Measurements from ENCODE around the gene XPR1.

The XPR1 gene

GRCh38 chr1:180859306-180859705 is 227.5 kb downstream of the XPR1 start:
- Mint-ChIP-seq H3K9me3 (no peaks in the 10 kb centered on the region), H3K27me3 (no peaks in the 10 kb centered on the region), H3K4me1 (no peaks in the 10 kb centered on the region), H3K27ac (no peak overlapping the region), H3K36me3 (peaks cover 10% of the 10 kb centered on the region), H3K4me3 (no peak overlapping the region)
- ATAC-seq = no peak

GRCh38 chr1:180860535-180860934 is 228.7 kb downstream of the XPR1 start:
- H3K4me3 Mint-ChIP-seq = no peak overlapping the region
- no peak overlapping the region for H3K27ac Mint-ChIP-seq
- no peaks in the 10 kb centered on the region for H3K4me1 Mint-ChIP-seq
- no peaks in the 10 kb centered on the region for H3K27me3 Mint-ChIP-seq
- H3K36me3 Mint-ChIP-seq = peaks cover 17% of the 10 kb centered on the region
- H3K9me3 Mint-ChIP-seq = no peaks in the 10 kb centered on the region
- ATAC-seq = no peak

- ATAC-seq = no peak
- peaks cover 7% of the 10 kb centered on the region for H3K36me3 Mint-ChIP-seq
- no peaks in the 10 kb centered on the region for H3K9me3 Mint-ChIP-seq
- H3K4me1 Mint-ChIP-seq = no peaks in the 10 kb centered on the region
- H3K27ac Mint-ChIP-seq = no peak overlapping the region
- H3K4me3 Mint-ChIP-seq = no peak overlapping the region
- H3K27me3 Mint-ChIP-seq = no peaks in the 10 kb centered on the region
Measured at GRCh38 chr1:180862305-180862704, 230.5 kb downstream of the XPR1 start.

- peaks cover 7% of the 10 kb centered on the region for H3K36me3 Mint-ChIP-seq
- H3K9me3 Mint-ChIP-seq = no peaks in the 10 kb centered on the region
- no peak overlapping the region for H3K4me3 Mint-ChIP-seq
- H3K4me1 Mint-ChIP-seq = no peaks in the 10 kb centered on the region
- no peak overlapping the region for H3K27ac Mint-ChIP-seq
- ATAC-seq = no peak
- no peaks in the 10 kb centered on the region for H3K27me3 Mint-ChIP-seq
Measured at GRCh38 chr1:180863158-180863775, 231.4 kb downstream of the XPR1 start.

GRCh38 chr1:180881806-180882509 is 250.1 kb downstream of the XPR1 start:
- no peak for ATAC-seq
- peaks cover 6% of the 10 kb centered on the region for H3K4me1 Mint-ChIP-seq
- H3K4me3 Mint-ChIP-seq = no peak overlapping the region
- H3K9me3 Mint-ChIP-seq = no peaks in the 10 kb centered on the region
- H3K27ac Mint-ChIP-seq = no peak overlapping the region
- peaks cover 19% of the 10 kb centered on the region for H3K36me3 Mint-ChIP-seq
- no peaks in the 10 kb centered on the region for H3K27me3 Mint-ChIP-seq

GRCh38 chr1:180884588-180885300 is 252.9 kb downstream of the XPR1 start:
- H3K36me3 Mint-ChIP-seq = peaks cover 25% of the 10 kb centered on the region
- peaks cover 26% of the 10 kb centered on the region for H3K4me1 Mint-ChIP-seq
- H3K9me3 Mint-ChIP-seq = peaks cover 2% of the 10 kb centered on the region
- peak overlapping the region; percentile 67 for H3K27ac Mint-ChIP-seq
- no peaks in the 10 kb centered on the region for H3K27me3 Mint-ChIP-seq
- peak overlapping the region; percentile 20 for H3K4me3 Mint-ChIP-seq
- ATAC-seq = peak; percentile 67

GRCh38 chr1:180886338-180886737 is 254.5 kb downstream of the XPR1 start:
- peaks cover 2% of the 10 kb centered on the region for H3K9me3 Mint-ChIP-seq
- no peak overlapping the region for H3K27ac Mint-ChIP-seq
- H3K27me3 Mint-ChIP-seq = no peaks in the 10 kb centered on the region
- peaks cover 19% of the 10 kb centered on the region for H3K36me3 Mint-ChIP-seq
- H3K4me1 Mint-ChIP-seq = peaks cover 28% of the 10 kb centered on the region
- H3K4me3 Mint-ChIP-seq = no peak overlapping the region
- ATAC-seq = no peak

- ATAC-seq = no peak
- Mint-ChIP-seq H3K27me3 (no peaks in the 10 kb centered on the region), H3K4me3 (no peak overlapping the region), H3K27ac (no peak overlapping the region), H3K9me3 (peaks cover 2% of the 10 kb centered on the region), H3K36me3 (peaks cover 15% of the 10 kb centered on the region), H3K4me1 (peaks cover 22% of the 10 kb centered on the region)
Measured at GRCh38 chr1:180887841-180888240, 256.0 kb downstream of the XPR1 start.

- ATAC-seq = peak; percentile 79
- H3K4me3 Mint-ChIP-seq = no peak overlapping the region
- no peak overlapping the region for H3K27ac Mint-ChIP-seq
- H3K27me3 Mint-ChIP-seq = no peaks in the 10 kb centered on the region
- H3K4me1 Mint-ChIP-seq = peaks cover 22% of the 10 kb centered on the region
- H3K36me3 Mint-ChIP-seq = peaks cover 9% of the 10 kb centered on the region
- H3K9me3 Mint-ChIP-seq = peaks cover 2% of the 10 kb centered on the region
Measured at GRCh38 chr1:180888870-180889269, 257.0 kb downstream of the XPR1 start.

GRCh38 chr1:180889325-180889724 is 257.5 kb downstream of the XPR1 start:
- H3K4me3 Mint-ChIP-seq = no peak overlapping the region
- H3K27me3 Mint-ChIP-seq = no peaks in the 10 kb centered on the region
- peaks cover 6% of the 10 kb centered on the region for H3K36me3 Mint-ChIP-seq
- H3K9me3 Mint-ChIP-seq = peaks cover 2% of the 10 kb centered on the region
- H3K4me1 Mint-ChIP-seq = peaks cover 22% of the 10 kb centered on the region
- no peak for ATAC-seq
- H3K27ac Mint-ChIP-seq = no peak overlapping the region

- H3K4me1 Mint-ChIP-seq = peaks cover 22% of the 10 kb centered on the region
- H3K27me3 Mint-ChIP-seq = no peaks in the 10 kb centered on the region
- no peak for ATAC-seq
- peaks cover 5% of the 10 kb centered on the region for H3K9me3 Mint-ChIP-seq
- H3K4me3 Mint-ChIP-seq = no peak overlapping the region
- peaks cover 11% of the 10 kb centered on the region for H3K36me3 Mint-ChIP-seq
- H3K27ac Mint-ChIP-seq = no peak overlapping the region
Measured at GRCh38 chr1:180892272-180892671, 260.4 kb downstream of the XPR1 start.

- Mint-ChIP-seq H3K4me1 (peaks cover 20% of the 10 kb centered on the region), H3K9me3 (peaks cover 5% of the 10 kb centered on the region), H3K4me3 (no peak overlapping the region), H3K36me3 (peaks cover 9% of the 10 kb centered on the region), H3K27ac (no peak overlapping the region), H3K27me3 (no peaks in the 10 kb centered on the region)
- ATAC-seq = no peak
Measured at GRCh38 chr1:180892675-180893074, 260.9 kb downstream of the XPR1 start.

GRCh38 chr1:180893614-180894013 is 261.8 kb downstream of the XPR1 start:
- no peak for ATAC-seq
- Mint-ChIP-seq H3K36me3 (peaks cover 5% of the 10 kb centered on the region), H3K27ac (no peak overlapping the region), H3K27me3 (no peaks in the 10 kb centered on the region), H3K4me3 (no peak overlapping the region), H3K9me3 (peaks cover 5% of the 10 kb centered on the region), H3K4me1 (peaks cover 14% of the 10 kb centered on the region)

- H3K4me3 Mint-ChIP-seq = no peak overlapping the region
- peaks cover 3% of the 10 kb centered on the region for H3K9me3 Mint-ChIP-seq
- peaks cover 15% of the 10 kb centered on the region for H3K27me3 Mint-ChIP-seq
- H3K27ac Mint-ChIP-seq = no peak overlapping the region
- H3K4me1 Mint-ChIP-seq = no peaks in the 10 kb centered on the region
- H3K36me3 Mint-ChIP-seq = peaks cover 5% of the 10 kb centered on the region
- ATAC-seq = no peak
Measured at GRCh38 chr1:180896161-180896560, 264.3 kb downstream of the XPR1 start.

GRCh38 chr1:180898441-180899219 is 266.8 kb downstream of the XPR1 start:
- Mint-ChIP-seq H3K9me3 (peaks cover 3% of the 10 kb centered on the region), H3K36me3 (peaks cover 5% of the 10 kb centered on the region), H3K27ac (no peak overlapping the region), H3K27me3 (peaks cover 23% of the 10 kb centered on the region), H3K4me1 (no peaks in the 10 kb centered on the region), H3K4me3 (no peak overlapping the region)
- no peak for ATAC-seq
